T-cell (primary cell): ENCODE data around the gene PTMS. TPM values are rescaled to one million over a fixed set of nuclear protein-coding genes. Genes with fewer than 3 reads are reported as not detected.
"Not testable (repeated sequence)": the region's sequence is repeated elsewhere in the genome, so short reads cannot be mapped to it uniquely, and the experiment has no call there.

Experiments
- ATAC-seq, 4 experiments: fragments of 200-7000 bp in 3 of 4; fragments of 150-1000 bp in 1 of 4; cut with Tn5 transposase; replicated peaks in 1 of 4; 1 replicate in 3 of 4; 2 replicates in 1 of 4; pipeline ENCODE4 v1.10.0; 2021; ENCODE audit warnings: moderate library complexity in 3 of 4, mild to moderate bottlenecking in 2 of 4, moderate number of reproducible peaks in 1 of 4
- CTCF ChIA-PET, 2 donors: fragments of 300-600 bp; sonication (Branson Sonifier 250); formaldehyde crosslinking; loops; one replicate each; lab custom pipeline; 2022; ENCODE audit warnings: antibody characterized with exemption in 2 of 2; lab: Charles Lee
- POLR2A ChIA-PET, 2 donors: fragments of 300-600 bp; sonication (Branson Sonifier 250); formaldehyde crosslinking; loops; one replicate each; lab custom pipeline; 2022; ENCODE audit warnings: antibody characterized with exemption in 2 of 2; lab: Charles Lee
- DNase-seq, 35 experiments: peaks; one replicate each; pipeline versions ENCODE4 v3.0.0 to v3.0.0-alpha.2; 2013 to 2023
- H3K27ac ChIP-seq: one replicate; pipeline ENCODE4 v1.5.1; 2013; ENCODE audit warnings: low read length
- H3K27me3 ChIP-seq, 2 experiments: replicated peaks in 1 of 2; 1 replicate in 1 of 2; 2 replicates in 1 of 2; pipeline versions ENCODE4 v1.6.1 to v1.7.0; 2013; ENCODE audit warnings: low read length in 1 of 2, mixed read lengths in 1 of 2; ENCODE audit not compliant: control insufficient read depth in 2 of 2, insufficient read depth in 2 of 2; ENCODE audit errors: extremely low read depth in 1 of 2
- H3K36me3 ChIP-seq, 2 donors: 1 replicate in 1 of 2; 2 replicates in 1 of 2; pipeline versions ENCODE4 v1.6.1 to v1.7.0; 2013; ENCODE audit warnings: low read length in 1 of 2; ENCODE audit not compliant: control insufficient read depth in 2 of 2, insufficient read depth in 1 of 2; ENCODE audit errors: extremely low read depth in 1 of 2
- H3K4me1 ChIP-seq, 2 experiments: 1 replicate in 1 of 2; 2 replicates in 1 of 2; pipeline versions ENCODE4 v1.6.1 to v1.7.0; 2013; ENCODE audit warnings: low read length in 2 of 2, mixed read lengths in 1 of 2; ENCODE audit not compliant: insufficient read depth in 2 of 2, control insufficient read depth in 1 of 2; ENCODE audit errors: extremely low read depth in 1 of 2
- H3K4me3 ChIP-seq, 2 donors: 1 replicate in 1 of 2; 2 replicates in 1 of 2; pipeline versions ENCODE4 v1.5.1 to v1.7.0; 2013; ENCODE audit warnings: mild to moderate bottlenecking in 2 of 2, low read length in 1 of 2, moderate library complexity in 1 of 2; ENCODE audit not compliant: control insufficient read depth in 1 of 2; ENCODE audit errors: extremely low read depth in 1 of 2
- H3K9me3 ChIP-seq: 2 replicates; pipeline ENCODE4 v1.7.0; 2013
- H3K27ac Mint-ChIP-seq, 2 donors: one replicate each; pipeline ENCODE4 v1.8.0; 2020 to 2021; ENCODE audit warnings: mild to moderate bottlenecking in 2 of 2, mixed read lengths in 2 of 2
- H3K27me3 Mint-ChIP-seq, 2 donors: one replicate each; pipeline ENCODE4 v1.8.0; 2021 to 2022; ENCODE audit warnings: mixed read lengths in 2 of 2
- H3K36me3 Mint-ChIP-seq: one replicate; pipeline ENCODE4 v1.8.0; 2021; ENCODE audit warnings: mixed read lengths
- H3K4me1 Mint-ChIP-seq, 3 donors: one replicate each; pipeline ENCODE4 v1.8.0; 2020 to 2022; ENCODE audit warnings: mixed read lengths in 3 of 3, mild to moderate bottlenecking in 1 of 3
- H3K4me3 Mint-ChIP-seq, 3 donors: one replicate each; pipeline ENCODE4 v1.8.0; 2020 to 2022; ENCODE audit warnings: mild to moderate bottlenecking in 3 of 3, mixed read lengths in 3 of 3, moderate library complexity in 3 of 3
- H3K9me3 Mint-ChIP-seq, 3 donors: one replicate each; pipeline ENCODE4 v1.8.0; 2020 to 2022; ENCODE audit warnings: mixed read lengths in 3 of 3
- WGBS: methylation state at CpG from one replicate; pipeline ENCODE4 v1.1.5; 2013; ENCODE audit warnings: missing lambda C conversion rate; ENCODE audit not compliant: insufficient coverage; 5-methylcytosine and 5-hydroxymethylcytosine counted together
- total RNA-seq, 35 experiments: library from RNA in 6 of 35; stranded (reverse) in 6 of 35; fragments of 120-200 nt in 1 of 35; gene quantifications; one replicate each; pipeline versions ENCODE4 v1.2.1 to v1.2.4 and lab custom pipeline; 2013 to 2026

PTMS gene
- total RNA-seq, 5 donors from 2014 or later (not counting 1 experiment from before 2014, with no cell fraction given): 6.5 to 15.9 (median 10.6) TPM

DNA sequence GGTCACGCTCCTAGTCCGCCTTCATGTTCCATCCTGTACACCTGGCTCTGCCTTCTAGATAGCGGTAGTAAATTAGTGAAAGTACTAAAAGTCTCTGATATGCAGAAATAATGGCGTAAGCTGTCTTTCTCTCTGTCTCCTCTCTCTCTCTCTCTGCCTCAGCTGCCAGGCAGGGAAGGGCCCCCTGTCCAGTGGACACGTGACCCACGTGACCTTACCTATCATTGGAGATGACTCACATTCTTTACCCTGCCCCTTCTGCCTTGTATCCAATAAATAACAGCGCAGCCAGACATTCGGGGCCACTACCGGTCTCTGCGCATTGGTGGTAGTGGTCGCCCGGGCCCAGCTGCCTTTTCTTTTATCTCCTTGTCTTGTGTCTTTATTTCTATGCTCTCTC, 24.1 kb upstream of the PTMS start:
- H3K27me3 ChIP-seq, DNase-seq, H3K27ac Mint-ChIP-seq, H3K4me3 ChIP-seq, H3K36me3 Mint-ChIP-seq, H3K4me3 Mint-ChIP-seq, H3K27me3 Mint-ChIP-seq, H3K9me3 Mint-ChIP-seq, ATAC-seq, POLR2A ChIA-PET, CTCF ChIA-PET, H3K27ac ChIP-seq, H3K36me3 ChIP-seq, H3K9me3 ChIP-seq: not testable (repeated sequence)
- no CpG with 5 or more reads among the region's 12 CpGs for WGBS
- peaks cover 5 to 17% of the 10 kb centered on the region in 2 experiments for H3K4me1 ChIP-seq
- H3K4me1 Mint-ChIP-seq: peaks cover 14 to 16% (median 15%) of the 10 kb centered on the region in 3 donors

DNA sequence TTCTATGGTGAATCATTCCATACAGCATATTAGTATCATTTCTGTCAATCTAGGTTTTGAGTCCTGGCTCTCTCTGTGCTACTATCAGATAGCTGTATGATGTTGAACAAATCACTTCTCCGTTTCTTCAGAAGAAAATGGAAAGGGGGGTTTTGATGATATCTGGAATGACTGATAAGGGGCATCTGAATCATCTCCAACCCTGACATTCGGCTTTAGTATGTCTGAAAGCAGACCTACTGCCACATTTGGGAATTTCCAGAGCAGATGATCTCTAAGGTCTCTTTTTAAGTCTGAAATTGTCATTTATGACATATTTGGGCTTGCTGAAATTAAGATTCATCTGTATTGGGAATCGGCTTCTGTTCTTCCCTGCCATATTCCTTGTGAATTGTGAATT, 23.3 kb upstream of the PTMS start:
- DNase-seq: no peak
- Mint-ChIP-seq H3K27me3 (no peaks in the 10 kb centered on the region), H3K9me3 (no peaks in the 10 kb centered on the region), H3K4me1 (peaks cover 15 to 16% (median 16%) of the 10 kb centered on the region in 3 donors), H3K36me3 (peaks cover 10% of the 10 kb centered on the region), H3K4me3 (no peak overlapping the region), H3K27ac (no peak overlapping the region)
- H3K27me3 ChIP-seq: no peaks in the 10 kb centered on the region
- ATAC-seq: no peak
- no peaks in the 10 kb centered on the region for H3K9me3 ChIP-seq
- peaks cover 5 to 17% of the 10 kb centered on the region in 2 donors for H3K36me3 ChIP-seq
- ChIA-PET POLR2A (no interaction called here), CTCF (no interaction called here)
- no CpG with 5 or more reads among the region's 3 CpGs for WGBS
- H3K4me3 ChIP-seq: no peak overlapping the region
- H3K4me1 ChIP-seq: peaks cover 5 to 17% of the 10 kb centered on the region in 2 experiments
- no peak overlapping the region for H3K27ac ChIP-seq

DNA sequence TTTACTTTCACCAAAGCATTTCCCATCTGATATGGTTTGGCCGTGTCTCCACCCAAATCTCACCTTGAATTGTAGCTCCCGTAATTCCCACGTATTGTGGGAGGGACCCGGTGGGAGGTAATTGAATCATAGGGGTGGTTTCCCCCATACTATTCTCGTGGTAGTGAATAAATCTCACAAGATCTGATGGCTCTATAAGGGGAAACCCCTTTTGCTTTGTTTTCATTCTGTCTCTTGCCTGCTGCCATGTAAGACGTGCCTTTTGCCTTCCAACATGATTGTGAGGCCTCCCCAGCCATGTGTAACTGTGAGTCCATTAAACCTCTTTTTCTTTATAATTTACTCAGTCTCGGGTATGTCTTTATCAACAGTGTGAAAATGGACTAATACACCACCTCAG, 22.9 kb upstream of the PTMS start:
- H3K27me3 Mint-ChIP-seq, POLR2A ChIA-PET, H3K4me3 ChIP-seq, DNase-seq, H3K27ac ChIP-seq, H3K9me3 Mint-ChIP-seq, H3K9me3 ChIP-seq, H3K27ac Mint-ChIP-seq, H3K27me3 ChIP-seq, ATAC-seq, H3K4me3 Mint-ChIP-seq: not testable (repeated sequence)
- CTCF ChIA-PET: interaction anchor here in 1 of 2 donors (1.1 kb wide), 1 partner anchor 11 kb away, joined by 3 read pairs; no protein-coding TSS in a partner anchor
- H3K4me1 ChIP-seq: peaks cover 5 to 17% of the 10 kb centered on the region in 2 experiments
- peaks cover 5 to 22% of the 10 kb centered on the region in 2 donors for H3K36me3 ChIP-seq
- WGBS: 63% methylated on average over 2 of the region's 7 CpGs
- peaks cover 15 to 16% (median 16%) of the 10 kb centered on the region in 3 donors for H3K4me1 Mint-ChIP-seq
- peaks cover 14% of the 10 kb centered on the region for H3K36me3 Mint-ChIP-seq

DNA sequence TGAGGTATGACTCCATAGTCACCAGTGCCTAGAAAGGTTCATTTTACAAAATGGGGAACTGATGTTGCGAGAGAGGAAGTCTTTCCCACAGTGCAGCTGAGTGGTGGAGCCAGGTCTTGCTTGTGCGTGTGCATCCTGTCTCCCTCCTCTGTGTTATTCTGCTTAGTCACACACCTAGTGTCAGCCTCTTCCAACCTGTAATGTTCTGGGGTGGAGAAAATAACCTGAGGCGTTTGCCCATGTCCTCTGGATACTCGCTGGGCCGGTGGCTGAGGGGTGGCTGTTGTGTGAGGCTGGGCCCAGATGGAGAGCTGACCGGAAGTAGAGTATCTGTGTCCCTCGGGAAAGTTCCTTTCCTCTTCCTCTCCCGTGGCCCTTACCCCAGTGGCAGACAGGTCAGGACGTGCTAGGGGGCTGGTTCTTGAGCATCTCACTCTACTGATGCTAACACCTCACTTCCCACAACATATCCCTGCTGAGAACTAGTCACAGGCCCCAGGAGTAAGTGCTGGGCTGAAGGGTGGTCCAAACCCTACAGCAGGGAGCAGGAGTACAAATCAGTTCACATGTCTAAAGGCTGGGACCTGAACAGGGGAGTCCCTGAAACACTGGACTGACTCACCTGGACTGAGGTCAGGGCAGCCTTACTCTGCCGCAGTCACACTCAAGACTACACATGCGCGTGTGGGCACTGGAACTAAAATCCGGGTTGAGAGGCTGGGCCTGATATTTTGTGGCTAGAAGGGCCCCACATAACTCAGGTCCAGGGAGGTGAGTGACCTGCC, 20.2 kb upstream of the PTMS start:
- DNase-seq (peak in 18 of 35 experiments; percentile 13 to 57 (median 31)), ATAC-seq (peak; percentile 83 to 95 (median 92))
- Mint-ChIP-seq H3K27me3 (no peaks in the 10 kb centered on the region), H3K36me3 (peaks cover 23% of the 10 kb centered on the region), H3K27ac (peak overlapping the region; percentile 90 to 92), H3K4me3 (no peak overlapping the region), H3K9me3 (no peaks in the 10 kb centered on the region), H3K4me1 (peaks cover 15 to 18% (median 16%) of the 10 kb centered on the region in 3 donors)
- CTCF ChIA-PET: interaction anchor here in 1 of 2 donors (0.5 kb wide), 1 partner anchor 60 kb away, joined by 3 read pairs; no protein-coding TSS in a partner anchor
- Histone ChIP-seq H3K27me3 (no peaks in the 10 kb centered on the region), H3K9me3 (no peaks in the 10 kb centered on the region), H3K4me1 (peaks cover 5 to 17% of the 10 kb centered on the region in 2 experiments), H3K36me3 (peaks cover 12 to 48% of the 10 kb centered on the region in 2 donors), H3K27ac (peak overlapping the region; percentile 8), H3K4me3 (no peak overlapping the region)
- 80% methylated on average over 4 of the region's 13 CpGs for WGBS
- POLR2A ChIA-PET: interaction anchor here in 1 of 2 donors (0.6 kb wide), 1 partner anchor 75 kb away, joined by 3 read pairs; no protein-coding TSS in a partner anchor

DNA sequence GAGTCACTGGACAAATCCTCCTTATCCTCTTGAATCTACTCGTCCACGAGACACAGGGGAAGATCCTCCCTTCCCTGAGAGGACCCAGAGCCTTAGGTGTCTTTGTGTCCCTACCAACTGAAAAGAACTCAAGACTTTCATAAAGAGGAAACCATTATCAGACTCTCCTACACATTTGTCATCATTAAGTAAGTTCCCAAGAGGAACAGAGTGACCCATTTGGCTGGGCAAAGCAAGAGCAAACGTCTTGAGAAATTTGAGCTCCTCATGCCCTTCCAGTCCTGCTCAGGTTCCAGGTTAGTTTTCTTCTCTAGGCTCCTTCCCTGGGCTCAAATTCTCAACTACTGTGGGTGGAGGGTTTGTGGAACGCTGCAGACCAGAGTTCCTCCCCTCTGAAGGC, 18.9 kb upstream of the PTMS start:
- CTCF ChIA-PET: interaction anchor here (0.6 to 0.8 kb wide), 2 partner anchors 45 to 189 kb away, joined by 3 to 5 read pairs; no protein-coding TSS in a partner anchor
- no peak overlapping the region for H3K27ac ChIP-seq
- no peak overlapping the region for H3K4me3 ChIP-seq
- POLR2A ChIA-PET: no interaction called here
- no peaks in the 10 kb centered on the region for H3K27me3 Mint-ChIP-seq
- H3K36me3 Mint-ChIP-seq: peaks cover 24% of the 10 kb centered on the region
- H3K4me1 Mint-ChIP-seq: peaks cover 24 to 30% (median 27%) of the 10 kb centered on the region in 3 donors
- H3K36me3 ChIP-seq: peaks cover 12 to 56% of the 10 kb centered on the region in 2 donors
- no peaks in the 10 kb centered on the region for H3K27me3 ChIP-seq
- H3K4me3 Mint-ChIP-seq: no peak overlapping the region
- DNase-seq (no peak), ATAC-seq (no peak)
- WGBS: 100% methylated on average over 1 of the region's 4 CpGs
- no peaks in the 10 kb centered on the region for H3K9me3 Mint-ChIP-seq
- H3K27ac Mint-ChIP-seq: peak overlapping the region; percentile 54 to 69
- no peaks in the 10 kb centered on the region for H3K9me3 ChIP-seq
- peaks cover 7 to 26% of the 10 kb centered on the region in 2 experiments for H3K4me1 ChIP-seq

DNA sequence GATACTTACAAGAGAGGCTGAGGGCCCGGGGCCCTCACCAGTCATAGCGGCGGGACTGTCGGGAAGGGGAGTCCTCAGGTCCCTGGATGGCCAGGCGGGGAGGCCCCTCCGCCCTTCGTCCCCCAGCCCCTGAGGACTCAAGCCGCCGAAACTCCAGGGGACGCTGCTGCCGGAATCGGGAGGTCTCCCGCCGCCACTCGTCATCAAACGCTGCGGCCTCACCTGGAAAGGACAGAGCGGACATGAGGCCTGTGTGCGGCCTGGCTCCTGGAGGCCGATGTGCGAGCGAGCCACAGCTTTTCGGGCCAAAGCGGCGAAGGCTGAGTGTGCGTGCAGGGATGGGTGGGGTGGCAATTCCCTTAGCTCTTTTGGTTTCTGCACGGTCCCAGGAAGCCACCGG, 17.4 kb upstream of the PTMS start:
- CTCF ChIA-PET: no interaction called here
- no peak overlapping the region for H3K4me3 Mint-ChIP-seq
- H3K36me3 Mint-ChIP-seq: peaks cover 24% of the 10 kb centered on the region
- no peak overlapping the region for H3K27ac ChIP-seq
- H3K27me3 ChIP-seq: no peaks in the 10 kb centered on the region
- peaks cover 9 to 37% of the 10 kb centered on the region in 2 experiments for H3K4me1 ChIP-seq
- ATAC-seq (no peak), DNase-seq (no peak)
- peaks cover 28 to 37% (median 32%) of the 10 kb centered on the region in 3 donors for H3K4me1 Mint-ChIP-seq
- no peaks in the 10 kb centered on the region for H3K9me3 ChIP-seq
- no peaks in the 10 kb centered on the region for H3K9me3 Mint-ChIP-seq
- 93% methylated on average over 21 of the region's 28 CpGs for WGBS
- H3K27me3 Mint-ChIP-seq: no peaks in the 10 kb centered on the region
- no peak overlapping the region for H3K27ac Mint-ChIP-seq
- H3K4me3 ChIP-seq: no peak overlapping the region
- POLR2A ChIA-PET: interaction anchor here in 1 of 2 donors (0.7 kb wide), 1 partner anchor 146 kb away, joined by 4 read pairs; no protein-coding TSS in a partner anchor
- peaks cover 12 to 56% of the 10 kb centered on the region in 2 donors for H3K36me3 ChIP-seq
